ENCODE results near the gene DPY19L1.
"Not testable (repeated sequence)": the region's sequence is repeated elsewhere in the genome, so short reads cannot be mapped to it uniquely, and the experiment has no call there.

GRCh38 chr7:35055733-35056132, 18.4 kb upstream of the DPY19L1 start:
- TF ChIP-seq CTCF (IDR thresholded peaks at IDR 0.05; ENCODE audit: insufficient read depth, low read depth, low read length); EZH2 (IDR thresholded peaks at IDR 0.05; ENCODE audit: insufficient read depth, low read length): not testable (repeated sequence)

Measured in astrocyte (in vitro differentiated cells and primary cell).